GM12865 (cell line): ENCODE measurements around the gene WNK2.

Experiments used
- DNase-seq: peaks from one replicate; pipeline ENCODE4 v3.0.0; 2010; ENCODE audit warnings: low read depth
- H3K4me3 ChIP-seq: 2 replicates; pipeline ENCODE4 v1.5.1; 2011; ENCODE audit warnings: mild to moderate bottlenecking, low read depth, low read length, control low read depth
- CTCF ChIP-seq: IDR thresholded peaks from 2 replicates; pipeline ENCODE4 v1.5.1; 2011; ENCODE audit warnings: low read length, control low read depth, low read depth, inconsistent platforms; ENCODE audit not compliant: insufficient read depth; ENCODE audit errors: missing control alignments

Gene WNK2

GRCh38 chr9:93197670-93198069 lies 13.7 kb downstream of the WNK2 start:
- no peak overlapping the region for H3K4me3 ChIP-seq
- DNase-seq: no peak
- no peak for TF ChIP-seq CTCF

DNA sequence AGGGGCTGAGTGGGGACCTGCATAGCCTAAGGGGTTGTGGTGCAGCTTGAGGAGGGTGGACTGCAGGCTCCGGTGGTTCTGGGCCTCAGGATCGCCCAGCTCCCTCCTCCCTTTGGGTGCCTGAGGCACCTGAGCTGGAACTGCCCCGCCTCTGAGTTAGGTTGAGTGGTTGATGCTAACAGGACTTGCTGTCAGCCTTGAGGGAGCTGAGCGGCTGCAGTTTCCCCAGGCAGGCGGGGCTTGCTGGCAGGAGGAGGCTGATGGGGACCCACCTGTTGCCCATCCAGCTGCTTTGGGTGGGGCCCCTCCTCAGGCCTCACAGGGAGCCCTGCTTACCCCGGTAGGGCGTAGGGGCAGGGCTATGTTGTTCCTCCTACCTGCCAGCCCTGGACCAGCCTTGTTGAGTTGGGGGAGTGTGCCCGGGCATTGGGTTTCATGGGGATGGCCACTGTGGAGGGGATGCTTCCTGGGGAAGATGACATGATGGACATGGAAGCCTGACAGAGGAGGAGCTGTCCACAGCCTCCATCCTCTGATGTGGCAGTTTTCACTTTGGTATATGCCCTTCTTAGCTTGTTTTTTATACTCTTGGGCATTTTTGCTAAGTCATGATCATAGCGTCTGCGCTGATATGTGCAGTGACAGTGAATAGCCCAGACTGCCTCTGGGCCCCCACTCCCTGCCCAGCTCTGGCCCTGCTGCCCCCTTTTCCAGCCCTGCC lies 14.3 kb downstream of the WNK2 start:
- TF ChIP-seq CTCF: no peak
- H3K4me3 ChIP-seq: no peak overlapping the region
- DNase-seq: no peak

GRCh38 chr9:93198838-93199625 lies 15.1 kb downstream of the WNK2 start:
- TF ChIP-seq CTCF: no peak
- H3K4me3 ChIP-seq: no peak overlapping the region
- no peak for DNase-seq

DNA sequence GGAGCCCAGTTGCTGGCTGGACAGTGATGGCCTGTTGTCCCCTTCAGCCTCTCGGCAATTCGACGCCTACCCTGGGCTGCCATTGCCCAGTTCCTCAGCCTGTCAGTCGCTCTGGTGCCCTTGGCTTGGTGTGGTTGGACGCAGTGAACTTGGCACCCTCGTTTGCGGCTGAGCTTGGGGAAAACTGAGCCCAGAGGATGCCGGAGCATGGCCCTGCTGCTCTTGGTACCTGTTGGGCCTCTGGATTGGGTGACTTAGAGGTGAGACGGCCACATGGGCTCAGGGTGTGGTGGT lies 16.5 kb downstream of the WNK2 start:
- H3K4me3 ChIP-seq: no peak overlapping the region
- TF ChIP-seq CTCF: no peak
- DNase-seq: no peak

- no peak for DNase-seq
- H3K4me3 ChIP-seq: no peak overlapping the region
- TF ChIP-seq CTCF: no peak
Observed at GRCh38 chr9:93200989-93201334, 17.0 kb downstream of the WNK2 start.

- TF ChIP-seq CTCF: no peak
- no peak for DNase-seq
- no peak overlapping the region for H3K4me3 ChIP-seq
Observed at GRCh38 chr9:93203026-93203717, 19.2 kb downstream of the WNK2 start.
